Activated T-cell treated with anti-CD3 and anti-CD28 coated beads, Interleukin-2, amount 50 U/mL, for 4 hours (primary cell): Measurements from ENCODE around the gene ZNF624. TPM values are rescaled to one million over a fixed set of nuclear protein-coding genes. Genes with fewer than 3 reads are reported as not detected.

Experiments used
- total RNA-seq, 3 donors: library from RNA; stranded (reverse); gene quantifications; one replicate each; pipeline ENCODE4 v1.2.1, GENCODE V29; 2021

The ZNF624 gene
- total RNA-seq, 3 donors from 2014 or later = 3.0 to 3.6 (median 3.3) TPM

Other genes starting within 250 kb of the ZNF624 start
- gene TRPV2, start 238.3 kb downstream of the ZNF624 start, total RNA-seq = 10 to 100 TPM; 24.7 to 34.0 (median 31.0) TPM
- under 1 TPM; 0.84 to 0.96 (median 0.87) TPM for gene LRRC75A, start 161.7 kb downstream of the ZNF624 start, total RNA-seq
- gene ZNF287, start 84.6 kb downstream of the ZNF624 start, total RNA-seq = 10 to 100 TPM in 2 of 3 donors, 1 to 10 TPM in 1; 7.9 to 11.1 (median 10.5) TPM
- 1 to 10 TPM in 2 of 3 donors, under 1 TPM in 1; 0.98 to 5.2 (median 3.5) TPM for gene CCDC144A, start 36.4 kb upstream of the ZNF624 start, total RNA-seq